GM20000 (cell line): ENCODE data around the gene MCIDAS.

Experiments used
- DNase-seq: peaks from one replicate; pipeline ENCODE4 v3.0.0; 2012; ENCODE audit warnings: low spot score
- CTCF ChIP-seq: IDR thresholded peaks from 2 replicates; pipeline ENCODE4 v1.5.1; 2012; ENCODE audit warnings: mild to moderate bottlenecking, control low read depth; ENCODE audit errors: extremely low read depth, missing control alignments

The MCIDAS gene

DNA sequence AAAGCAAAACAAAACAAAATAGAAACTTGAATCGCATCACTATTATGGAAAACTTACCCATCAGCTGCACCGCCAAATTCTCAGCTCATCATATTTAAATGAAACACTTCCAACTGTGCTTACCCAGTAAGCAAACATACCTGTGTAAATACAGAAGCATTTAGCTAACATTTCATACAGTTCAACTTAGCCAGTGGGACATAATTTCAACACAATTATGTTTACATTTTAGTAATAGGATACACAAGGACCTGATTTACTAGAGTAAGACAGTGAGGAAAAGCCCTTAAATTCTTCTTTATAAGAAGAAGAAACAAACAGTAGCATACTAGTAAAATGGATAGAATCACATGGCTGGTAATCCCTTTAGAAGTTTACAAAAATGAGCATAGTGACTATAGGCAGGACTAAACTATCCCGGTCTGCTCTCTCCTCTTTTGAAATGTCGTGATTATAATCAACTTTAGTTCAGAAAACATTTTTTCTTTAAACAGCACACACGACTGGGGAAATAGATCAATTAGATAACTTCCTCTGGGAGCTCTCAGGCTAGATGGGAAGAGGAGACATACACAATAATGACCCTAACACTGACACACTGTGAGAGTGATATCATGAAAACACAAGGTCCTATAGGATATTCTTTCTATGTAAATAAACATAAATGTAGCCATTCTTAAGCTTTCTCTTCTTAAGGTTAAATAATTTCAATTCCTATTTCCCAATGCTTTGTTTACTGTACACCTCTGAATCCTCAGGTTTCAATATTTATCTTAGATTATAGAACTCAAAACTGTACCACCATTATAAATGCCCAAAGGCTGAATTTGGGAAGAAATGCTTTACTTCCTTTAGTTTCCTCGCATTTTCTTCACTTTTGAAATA, 38.2 kb downstream of the MCIDAS start:
- TF ChIP-seq CTCF: no peak
- no peak for DNase-seq

DNA sequence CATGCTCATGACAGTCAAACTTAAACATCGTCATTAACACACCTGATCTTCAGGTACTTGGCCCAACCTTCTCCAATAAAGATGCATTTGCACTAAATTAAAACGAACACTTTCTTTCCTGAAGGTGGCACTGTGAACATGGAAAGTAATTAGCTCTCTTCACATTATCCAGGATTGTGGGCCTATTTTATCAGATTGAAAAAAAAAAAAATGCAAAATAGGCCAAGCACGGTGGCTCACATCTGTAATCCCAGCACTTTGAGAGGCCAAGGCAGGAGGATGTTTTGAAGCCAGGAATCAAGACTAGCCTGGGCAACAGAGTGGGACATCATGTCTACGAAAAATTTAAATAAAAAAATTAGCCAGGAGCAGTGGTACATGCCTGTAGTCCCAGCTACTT, 39.7 kb downstream of the MCIDAS start:
- DNase-seq: no peak
- no peak for TF ChIP-seq CTCF

DNA sequence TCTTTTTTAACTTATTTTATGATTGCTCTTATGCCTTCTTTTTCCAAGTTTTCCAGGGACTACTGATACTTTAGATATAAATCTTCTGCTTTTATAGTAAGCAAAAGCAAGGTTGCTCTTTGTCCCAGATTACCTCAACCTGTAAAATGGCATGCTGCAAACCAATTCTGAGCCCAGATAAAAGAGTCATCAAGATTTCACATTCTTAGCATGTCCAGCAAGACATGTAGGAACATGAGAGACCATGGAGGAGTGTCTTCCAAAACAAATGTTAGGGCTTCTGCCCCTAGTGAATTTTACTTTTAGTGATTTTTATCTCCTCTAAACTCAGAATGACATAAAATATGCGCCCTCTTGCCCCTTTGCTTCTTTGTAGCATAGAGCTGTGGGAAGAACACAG, 47.1 kb downstream of the MCIDAS start:
- no peak for TF ChIP-seq CTCF
- DNase-seq: no peak

DNA sequence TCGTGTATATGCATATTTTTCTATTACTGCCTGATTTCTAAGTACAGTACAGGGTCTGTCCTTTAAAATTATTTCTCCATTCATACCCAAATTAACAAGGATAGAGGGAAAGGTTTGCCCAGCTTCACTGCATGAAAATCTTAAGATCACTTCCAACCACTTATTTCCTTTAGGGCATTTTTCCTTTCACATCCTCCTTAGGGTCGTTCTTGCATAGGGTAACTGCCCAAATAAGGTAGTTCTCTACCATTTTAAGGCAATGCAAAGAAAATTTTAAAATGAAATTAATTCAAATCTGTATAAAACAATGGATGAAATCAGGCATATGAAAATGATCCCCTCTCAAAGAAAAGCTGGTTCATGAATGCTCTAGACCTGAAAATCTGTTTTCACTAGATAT, 50.0 kb downstream of the MCIDAS start:
- no peak for TF ChIP-seq CTCF
- no peak for DNase-seq

DNA sequence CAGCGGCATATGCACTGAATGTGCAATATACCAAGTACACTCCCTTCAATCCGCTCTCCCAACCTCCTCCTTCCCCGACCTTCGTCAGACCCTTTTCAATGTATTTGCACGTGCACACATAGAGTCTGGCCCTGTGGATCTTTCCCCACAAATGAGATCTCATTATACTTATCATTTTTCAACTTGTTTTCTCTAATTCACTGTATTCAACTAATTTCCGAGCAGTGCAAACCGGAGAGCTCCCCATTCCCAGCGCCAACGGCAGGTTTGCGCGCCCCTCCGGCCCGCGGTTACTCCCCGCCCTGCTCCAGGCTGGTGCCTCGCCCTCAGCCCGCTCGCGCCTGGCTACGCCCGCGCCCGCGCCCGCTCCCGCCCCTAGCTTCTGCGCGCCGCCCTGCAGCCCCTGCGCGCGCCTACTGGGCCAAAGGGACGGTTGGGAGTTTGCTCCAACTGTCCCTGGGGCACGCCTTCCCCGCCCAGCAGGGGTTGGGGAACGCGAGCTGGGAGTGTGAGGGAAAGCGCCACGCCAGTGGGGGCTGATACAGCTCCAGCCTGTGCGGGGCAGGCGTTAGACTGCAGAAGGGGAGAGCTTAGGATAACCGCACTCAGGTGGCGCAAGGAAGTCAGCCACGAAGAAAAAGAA, 50.8 kb downstream of the MCIDAS start:
- peak; percentile 27 for DNase-seq
- TF ChIP-seq CTCF: no peak

- DNase-seq: peak; percentile 14
Observed at GRCh38 chr5:55175781-55176175, 51.3 kb downstream of the MCIDAS start.

More at GRCh38 chr5:55175781-55176175, 51.3 kb downstream of the MCIDAS start:
- no peak for TF ChIP-seq CTCF
